Measurements from ENCODE around the gene FRMPD4.
"Not testable (repeated sequence)": the region's sequence is repeated elsewhere in the genome, so short reads cannot be mapped to it uniquely, and the experiment has no call there.

The FRMPD4 gene

GRCh38 chrX:12488220-12488619 is 349.9 kb downstream of the FRMPD4 start:
- peaks cover 4% of the 10 kb centered on the region for H3K27me3 ChIP-seq (replicated peaks; ENCODE audit: control insufficient read depth, insufficient read depth, low read length)
- H3K9me3 ChIP-seq (ENCODE audit: control insufficient read depth, low read length) = no peaks in the 10 kb centered on the region
- H3K9ac ChIP-seq (ENCODE audit: low read length) = no peak overlapping the region
- H3K4me1 ChIP-seq (ENCODE audit: control insufficient read depth, insufficient read depth, low read length) = no peaks in the 10 kb centered on the region
- H3K4me3 ChIP-seq (ENCODE audit: low read length) = no peak overlapping the region
- H3K36me3 ChIP-seq (ENCODE audit: control insufficient read depth, insufficient read depth, low read length, severe bottlenecking) = no peaks in the 10 kb centered on the region
- DNase-seq (ENCODE audit: low read depth) = no peak

DNA sequence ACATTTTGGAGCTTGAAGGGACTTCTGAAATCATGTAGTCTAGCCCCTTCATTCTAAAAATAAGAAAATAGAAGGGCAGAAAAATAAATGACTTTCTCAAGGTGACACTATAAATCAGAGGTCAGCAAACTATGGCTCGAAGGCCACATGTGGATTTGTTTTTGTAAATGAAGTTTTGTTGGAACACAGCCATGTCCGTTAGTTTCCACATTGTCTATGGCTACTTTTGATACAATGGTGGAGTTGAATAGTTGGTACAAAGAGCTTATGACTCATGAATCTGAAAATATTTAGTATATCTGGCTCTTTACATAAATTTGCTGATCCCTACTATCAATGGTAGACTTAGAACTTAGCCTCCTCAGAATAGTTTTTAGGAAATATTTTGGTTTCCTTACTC is 350.5 kb downstream of the FRMPD4 start:
- DNase-seq (ENCODE audit: low read depth) = no peak
- Histone ChIP-seq H3K9ac (ENCODE audit: low read length) (no peak overlapping the region), H3K4me3 (ENCODE audit: low read length) (no peak overlapping the region), H3K4me1 (ENCODE audit: control insufficient read depth, insufficient read depth, low read length) (no peaks in the 10 kb centered on the region), H3K27me3 (replicated peaks; ENCODE audit: control insufficient read depth, insufficient read depth, low read length) (peaks cover 4% of the 10 kb centered on the region), H3K36me3 (ENCODE audit: control insufficient read depth, insufficient read depth, low read length, severe bottlenecking) (no peaks in the 10 kb centered on the region), H3K9me3 (ENCODE audit: control insufficient read depth, low read length) (no peaks in the 10 kb centered on the region)

DNA sequence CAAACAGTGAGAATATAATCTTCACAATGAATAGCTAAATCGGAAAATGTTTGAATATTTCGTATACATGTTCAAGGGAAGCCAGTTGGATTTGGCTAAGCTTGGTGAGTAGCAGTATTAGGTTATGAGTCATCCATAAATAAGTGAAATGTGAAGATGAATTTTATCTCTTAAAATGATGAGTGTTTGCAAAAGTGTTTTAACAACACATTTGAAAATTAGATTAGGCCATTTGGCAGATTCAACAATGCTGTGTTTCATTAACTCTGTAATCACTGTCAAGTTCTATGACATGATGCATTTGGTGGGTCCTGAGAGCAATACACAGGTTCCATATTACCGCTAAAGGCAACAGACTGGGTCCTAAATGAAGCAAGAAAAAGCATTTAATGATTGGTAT is 351.1 kb downstream of the FRMPD4 start:
- Histone ChIP-seq H3K4me3 (ENCODE audit: low read length) (no peak overlapping the region), H3K9me3 (ENCODE audit: control insufficient read depth, low read length) (no peaks in the 10 kb centered on the region), H3K27me3 (replicated peaks; ENCODE audit: control insufficient read depth, insufficient read depth, low read length) (peaks cover 4% of the 10 kb centered on the region), H3K9ac (ENCODE audit: low read length) (no peak overlapping the region), H3K36me3 (ENCODE audit: control insufficient read depth, insufficient read depth, low read length, severe bottlenecking) (no peaks in the 10 kb centered on the region), H3K4me1 (ENCODE audit: control insufficient read depth, insufficient read depth, low read length) (no peaks in the 10 kb centered on the region)
- no peak for DNase-seq (ENCODE audit: low read depth)

- DNase-seq (ENCODE audit: low read depth) = no peak
- no peaks in the 10 kb centered on the region for H3K9me3 ChIP-seq (ENCODE audit: control insufficient read depth, low read length)
- H3K4me3 ChIP-seq (ENCODE audit: low read length) = no peak overlapping the region
- peaks cover 4% of the 10 kb centered on the region for H3K27me3 ChIP-seq (replicated peaks; ENCODE audit: control insufficient read depth, insufficient read depth, low read length)
- H3K9ac ChIP-seq (ENCODE audit: low read length) = no peak overlapping the region
- H3K36me3 ChIP-seq (ENCODE audit: control insufficient read depth, insufficient read depth, low read length, severe bottlenecking) = no peaks in the 10 kb centered on the region
- H3K4me1 ChIP-seq (ENCODE audit: control insufficient read depth, insufficient read depth, low read length) = no peaks in the 10 kb centered on the region
Observed at GRCh38 chrX:12494400-12495138, 356.3 kb downstream of the FRMPD4 start.

DNA sequence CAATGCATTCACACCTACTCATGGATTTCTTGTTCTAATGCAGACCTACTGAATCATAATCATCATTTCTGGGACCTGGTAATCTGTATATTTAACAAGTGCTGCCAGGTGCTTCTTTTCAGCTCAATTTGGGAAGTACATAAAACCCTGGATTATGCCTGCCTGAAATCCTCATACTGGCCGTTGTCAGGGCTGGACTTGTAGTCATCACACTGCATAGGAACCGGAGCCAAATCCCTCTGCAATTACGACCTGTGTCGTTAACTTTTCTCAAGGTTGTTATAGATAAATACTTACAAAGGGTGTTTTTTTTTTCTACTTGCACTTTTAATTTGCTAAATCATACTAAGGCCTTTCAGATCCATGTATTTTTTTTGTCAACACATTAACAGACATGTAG is 358.1 kb downstream of the FRMPD4 start:
- Histone ChIP-seq H3K4me1 (ENCODE audit: control insufficient read depth, insufficient read depth, low read length) (no peaks in the 10 kb centered on the region), H3K36me3 (ENCODE audit: control insufficient read depth, insufficient read depth, low read length, severe bottlenecking) (no peaks in the 10 kb centered on the region), H3K9me3 (ENCODE audit: control insufficient read depth, low read length) (no peaks in the 10 kb centered on the region), H3K27me3 (replicated peaks; ENCODE audit: control insufficient read depth, insufficient read depth, low read length) (peaks cover 4% of the 10 kb centered on the region), H3K4me3 (ENCODE audit: low read length) (no peak overlapping the region), H3K9ac (ENCODE audit: low read length) (no peak overlapping the region)
- DNase-seq (ENCODE audit: low read depth) = no peak

GRCh38 chrX:12497832-12498591 is 359.7 kb downstream of the FRMPD4 start:
- H3K4me1 ChIP-seq (ENCODE audit: control insufficient read depth, insufficient read depth, low read length) = no peaks in the 10 kb centered on the region
- no peak overlapping the region for H3K4me3 ChIP-seq (ENCODE audit: low read length)
- no peak for DNase-seq (ENCODE audit: low read depth)
- no peaks in the 10 kb centered on the region for H3K36me3 ChIP-seq (ENCODE audit: control insufficient read depth, insufficient read depth, low read length, severe bottlenecking)
- peaks cover under 1% of the 10 kb centered on the region for H3K27me3 ChIP-seq (replicated peaks; ENCODE audit: control insufficient read depth, insufficient read depth, low read length)
- H3K9me3 ChIP-seq (ENCODE audit: control insufficient read depth, low read length) = no peaks in the 10 kb centered on the region
- no peak overlapping the region for H3K9ac ChIP-seq (ENCODE audit: low read length)

GRCh38 chrX:12505127-12505526 is 366.9 kb downstream of the FRMPD4 start:
- Histone ChIP-seq H3K27me3 (replicated peaks; ENCODE audit: control insufficient read depth, insufficient read depth, low read length) (no peaks in the 10 kb centered on the region), H3K9ac (ENCODE audit: low read length) (no peak overlapping the region), H3K4me1 (ENCODE audit: control insufficient read depth, insufficient read depth, low read length) (no peaks in the 10 kb centered on the region), H3K36me3 (ENCODE audit: control insufficient read depth, insufficient read depth, low read length, severe bottlenecking) (no peaks in the 10 kb centered on the region), H3K4me3 (ENCODE audit: low read length) (no peak overlapping the region), H3K9me3 (ENCODE audit: control insufficient read depth, low read length) (no peaks in the 10 kb centered on the region)
- no peak for DNase-seq (ENCODE audit: low read depth)

DNA sequence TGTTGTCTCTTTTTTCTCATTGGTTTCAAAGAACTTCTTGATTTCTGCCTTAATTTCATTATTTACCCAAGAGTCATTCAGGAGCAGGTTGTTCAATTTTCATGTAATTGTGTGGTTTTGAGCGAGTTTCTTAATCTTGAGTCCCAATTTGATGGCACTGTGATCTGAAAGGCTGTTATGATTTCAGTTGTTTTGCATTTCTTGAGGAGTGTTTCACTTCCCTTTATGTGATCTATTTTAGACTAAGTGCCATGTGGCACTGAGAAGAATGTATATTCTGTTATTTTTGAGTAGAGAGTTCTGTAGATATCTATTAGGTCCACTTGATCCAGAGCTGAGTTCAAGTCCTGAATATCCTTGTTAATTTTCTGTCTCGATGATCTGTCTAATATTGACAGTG is 377.1 kb downstream of the FRMPD4 start:
- peaks cover 13% of the 10 kb centered on the region for H3K9me3 ChIP-seq (ENCODE audit: control insufficient read depth, low read length)
- not testable (repeated sequence) for H3K4me3 ChIP-seq (ENCODE audit: low read length); H3K9ac ChIP-seq (ENCODE audit: low read length); H3K36me3 ChIP-seq (ENCODE audit: control insufficient read depth, insufficient read depth, low read length, severe bottlenecking); DNase-seq (ENCODE audit: low read depth); H3K27me3 ChIP-seq (replicated peaks; ENCODE audit: control insufficient read depth, insufficient read depth, low read length); H3K4me1 ChIP-seq (ENCODE audit: control insufficient read depth, insufficient read depth, low read length)

- Histone ChIP-seq H3K9ac (ENCODE audit: low read length) (no peak overlapping the region), H3K4me1 (ENCODE audit: control insufficient read depth, insufficient read depth, low read length) (no peaks in the 10 kb centered on the region), H3K27me3 (replicated peaks; ENCODE audit: control insufficient read depth, insufficient read depth, low read length) (no peaks in the 10 kb centered on the region), H3K4me3 (ENCODE audit: low read length) (no peak overlapping the region), H3K36me3 (ENCODE audit: control insufficient read depth, insufficient read depth, low read length, severe bottlenecking) (no peaks in the 10 kb centered on the region), H3K9me3 (ENCODE audit: control insufficient read depth, low read length) (no peaks in the 10 kb centered on the region)
- peak; percentile 4 for DNase-seq (ENCODE audit: low read depth)
Observed at GRCh38 chrX:12526306-12526705, 388.0 kb downstream of the FRMPD4 start.

DNA sequence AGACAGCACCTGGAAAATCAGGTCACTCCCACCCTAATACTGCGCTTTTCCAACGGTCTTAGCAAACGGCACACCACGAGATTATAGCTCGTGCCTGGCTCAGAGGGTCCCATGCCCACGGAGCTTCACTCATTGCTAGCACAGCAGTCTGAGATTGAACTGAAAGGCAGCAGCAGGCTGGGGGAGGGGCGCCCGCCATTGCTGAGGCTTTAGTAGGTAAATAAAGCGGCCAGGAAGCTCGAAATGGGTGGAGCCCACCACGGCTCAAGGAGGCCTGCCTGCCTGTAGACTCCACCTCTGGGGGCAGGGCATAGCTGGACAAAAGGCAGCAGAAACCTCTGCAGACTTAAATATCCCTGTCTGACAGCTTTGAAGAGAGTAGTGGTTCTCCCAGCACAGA is 399.8 kb downstream of the FRMPD4 start:
- not testable (repeated sequence) for H3K27me3 ChIP-seq (replicated peaks; ENCODE audit: control insufficient read depth, insufficient read depth, low read length); H3K9me3 ChIP-seq (ENCODE audit: control insufficient read depth, low read length); H3K36me3 ChIP-seq (ENCODE audit: control insufficient read depth, insufficient read depth, low read length, severe bottlenecking); DNase-seq (ENCODE audit: low read depth); H3K9ac ChIP-seq (ENCODE audit: low read length); H3K4me3 ChIP-seq (ENCODE audit: low read length); H3K4me1 ChIP-seq (ENCODE audit: control insufficient read depth, insufficient read depth, low read length)

DNA sequence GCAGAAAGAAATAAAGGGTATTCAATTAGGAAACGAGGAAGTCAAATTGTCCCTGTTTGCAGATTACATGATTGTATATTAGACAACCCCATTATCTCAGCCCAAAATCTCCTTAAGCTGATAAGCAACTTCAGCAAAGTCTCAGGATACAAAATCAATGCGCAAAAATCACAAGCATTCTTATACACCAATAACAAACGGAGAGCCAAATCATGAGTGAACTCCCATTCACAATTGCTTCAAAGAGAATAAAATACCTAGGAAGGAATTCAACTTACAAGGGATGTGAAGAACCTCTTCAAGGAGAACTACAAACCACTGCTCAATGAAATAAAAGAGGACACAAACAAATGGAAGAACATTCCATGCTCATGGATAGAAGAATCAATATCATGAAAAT is 404.0 kb downstream of the FRMPD4 start:
- not testable (repeated sequence) for H3K9ac ChIP-seq (ENCODE audit: low read length); H3K9me3 ChIP-seq (ENCODE audit: control insufficient read depth, low read length); H3K4me3 ChIP-seq (ENCODE audit: low read length); H3K27me3 ChIP-seq (replicated peaks; ENCODE audit: control insufficient read depth, insufficient read depth, low read length); H3K36me3 ChIP-seq (ENCODE audit: control insufficient read depth, insufficient read depth, low read length, severe bottlenecking); H3K4me1 ChIP-seq (ENCODE audit: control insufficient read depth, insufficient read depth, low read length); DNase-seq (ENCODE audit: low read depth)

Measured in adipocyte (in vitro differentiated cells).